GM12892 (cell line): ENCODE data around the gene TNS3.
A peak's percentile ranks its signal among the peaks of the same experiment; 100 is the strongest.

Experiments used
- DNase-seq: peaks from one replicate; pipeline ENCODE4 v3.0.0; 2011; ENCODE audit not compliant: insufficient read length
- FAIRE-seq: peaks from 2 replicates; lab custom pipeline; 2011; peaks lifted over from hg19 to GRCh38; lab: Jason Lieb, UNC
- POLR2A ChIP-seq: IDR thresholded peaks from 2 replicates; pipeline ENCODE4 v1.6.1; 2011; ENCODE audit warnings: low read depth, low read length, control low read depth
- POLR2AphosphoS5 ChIP-seq: IDR thresholded peaks from 2 replicates; pipeline ENCODE4 v1.6.1; 2011; ENCODE audit warnings: low read depth, low read length, control low read depth
- TAF1 ChIP-seq: IDR thresholded peaks from 2 replicates; pipeline ENCODE4 v1.6.1; 2011; ENCODE audit warnings: low read depth, mild to moderate bottlenecking, control low read depth, low read length, borderline replicate concordance

TNS3 gene

GRCh38 chr7:47565640-47566250 is 16.2 kb downstream of the TNS3 start:
- FAIRE-seq (no peak), DNase-seq (no peak)
- TF ChIP-seq POLR2A (no peak), TAF1 (no peak), POLR2AphosphoS5 (no peak)

- FAIRE-seq (no peak), DNase-seq (no peak)
- TF ChIP-seq POLR2AphosphoS5 (no peak), POLR2A (no peak), TAF1 (no peak)
Observed at GRCh38 chr7:47563521-47563920, 18.4 kb downstream of the TNS3 start.

- FAIRE-seq, result no peak
- no peak for DNase-seq
- no peak for TF ChIP-seq POLR2A
Observed at GRCh38 chr7:47561715-47562446, 20.0 kb downstream of the TNS3 start.

GRCh38 chr7:47559306-47560220 is 22.3 kb downstream of the TNS3 start:
- DNase-seq, result no peak
- TF ChIP-seq POLR2A (no peak), POLR2AphosphoS5 (no peak)
- FAIRE-seq, result no peak

- no peak for TF ChIP-seq POLR2AphosphoS5
- TF ChIP-seq POLR2A, result no peak
- TF ChIP-seq TAF1, result no peak
- DNase-seq (no peak), FAIRE-seq (no peak)
Observed at GRCh38 chr7:47557694-47558670, 23.9 kb downstream of the TNS3 start.

GRCh38 chr7:47557317-47557693 is 24.6 kb downstream of the TNS3 start:
- FAIRE-seq (no peak), DNase-seq (no peak)
- TF ChIP-seq TAF1, result no peak
- no peak for TF ChIP-seq POLR2AphosphoS5
- TF ChIP-seq POLR2A, result no peak

- no peak for FAIRE-seq
- TF ChIP-seq POLR2A (no peak), POLR2AphosphoS5 (no peak)
- DNase-seq, result no peak
Observed at GRCh38 chr7:47556511-47557180, 25.3 kb downstream of the TNS3 start.

- TF ChIP-seq POLR2AphosphoS5 (no peak), TAF1 (no peak), POLR2A (no peak)
- no peak for DNase-seq
- no peak for FAIRE-seq
Observed at GRCh38 chr7:47553309-47553708, 28.6 kb downstream of the TNS3 start.

- FAIRE-seq (peak; percentile 17), DNase-seq (no peak)
- no peak for TF ChIP-seq POLR2AphosphoS5
- no peak for TF ChIP-seq TAF1
- no peak for TF ChIP-seq POLR2A
Observed at GRCh38 chr7:47552621-47553020, 29.3 kb downstream of the TNS3 start.

- TF ChIP-seq TAF1 (no peak), POLR2AphosphoS5 (no peak), POLR2A (no peak)
- FAIRE-seq (no peak), DNase-seq (no peak)
Observed at GRCh38 chr7:47551668-47552440, 30.1 kb downstream of the TNS3 start.
